Measurements from ENCODE around the gene PLPP3. TPM values are rescaled to one million over a fixed set of nuclear protein-coding genes. Genes with fewer than 3 reads are reported as not detected.

Gene PLPP3
- total RNA-seq, 4 donors from 2014 or later, result 33.6 to 113 (median 67.1) TPM

DNA sequence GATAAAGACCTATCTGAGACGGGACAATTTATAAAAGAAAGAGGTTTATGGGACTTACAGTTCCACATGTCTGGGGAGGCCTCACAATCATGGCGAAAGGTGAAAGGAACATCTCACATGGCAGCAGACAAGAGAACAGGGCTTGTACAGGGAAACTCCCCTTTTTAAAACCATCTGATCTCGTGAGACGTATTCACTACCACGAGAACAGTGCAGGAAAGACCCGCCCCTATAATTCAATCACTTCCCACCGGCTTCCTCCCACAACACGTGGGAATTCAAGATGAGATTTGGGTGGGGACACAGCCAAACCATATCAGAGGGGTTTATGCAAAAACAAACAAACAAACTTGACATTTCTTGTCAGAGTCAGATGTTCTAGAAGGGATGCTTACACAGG lies 89.7 kb downstream of the PLPP3 start:
- TF ChIP-seq POLR2A (IDR thresholded peaks at IDR 0.05) (no peak), CTCF (IDR thresholded peaks at IDR 0.05) (no peak)
- WGBS, 2 donors, result 72 to 73% methylated on average over 8 of the region's 8 CpGs
- no peak for DNase-seq (ENCODE audit: low spot score in 2 of 2)
- intact Hi-C loops (cut with DNase I; ENCODE audit: low total_unique reads), result no loop called here
- H3K4me3 ChIP-seq (ENCODE audit: low read depth, poor library complexity, severe bottlenecking), result no peak overlapping the region

DNA sequence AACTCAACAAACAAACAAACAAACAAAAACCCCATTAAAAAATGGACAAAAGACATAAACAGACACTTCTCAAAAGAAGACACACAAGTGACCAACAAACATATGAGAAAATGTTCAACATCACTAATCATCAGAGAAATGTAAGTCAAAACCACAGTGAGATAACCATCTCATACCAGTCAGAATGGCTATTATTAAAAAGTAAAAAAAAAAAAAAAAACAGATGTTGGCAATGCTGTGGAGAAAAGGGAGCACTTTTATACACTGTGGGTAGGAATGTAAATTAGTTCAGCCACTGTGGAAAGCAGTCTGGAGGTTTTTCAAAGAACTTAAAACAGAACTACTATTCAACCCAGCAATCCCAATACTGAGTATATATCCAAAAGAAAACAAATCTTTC lies 94.7 kb downstream of the PLPP3 start:
- DNase-seq (ENCODE audit: low spot score in 2 of 2), result no peak
- no peak overlapping the region for H3K4me3 ChIP-seq (ENCODE audit: low read depth, poor library complexity, severe bottlenecking)
- intact Hi-C loops (cut with DNase I; ENCODE audit: low total_unique reads), result no loop called here
- TF ChIP-seq CTCF (IDR thresholded peaks at IDR 0.05), result no peak
- no peak for TF ChIP-seq POLR2A (IDR thresholded peaks at IDR 0.05)

DNA sequence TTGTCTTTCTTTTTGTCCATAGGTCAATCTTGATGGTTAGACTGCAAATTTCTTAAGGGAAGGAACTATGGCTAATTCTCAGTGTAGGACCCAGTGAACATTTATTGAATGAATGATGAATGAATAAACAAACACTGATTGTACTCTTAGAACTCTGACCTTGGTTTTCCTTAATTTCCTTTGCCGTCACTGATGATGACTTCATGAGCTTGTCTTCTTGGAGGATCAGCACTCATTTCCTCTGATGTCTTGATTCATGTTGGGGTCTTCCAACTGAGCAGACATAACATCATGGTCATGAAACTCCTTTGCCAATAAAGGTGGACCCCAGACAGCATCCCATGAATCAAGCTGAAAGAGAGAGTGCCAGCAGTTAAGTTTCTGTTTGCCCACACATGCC lies 96.3 kb downstream of the PLPP3 start:
- 87 to 91% methylated on average over 1 of the region's 1 CpG for WGBS, 2 donors
- DNase-seq (ENCODE audit: low spot score in 2 of 2), result no peak
- intact Hi-C loops (cut with DNase I; ENCODE audit: low total_unique reads), result no loop called here
- no peak for TF ChIP-seq POLR2A (IDR thresholded peaks at IDR 0.05)
- no peak for TF ChIP-seq CTCF (IDR thresholded peaks at IDR 0.05)
- H3K4me3 ChIP-seq (ENCODE audit: low read depth, poor library complexity, severe bottlenecking), result no peak overlapping the region

DNA sequence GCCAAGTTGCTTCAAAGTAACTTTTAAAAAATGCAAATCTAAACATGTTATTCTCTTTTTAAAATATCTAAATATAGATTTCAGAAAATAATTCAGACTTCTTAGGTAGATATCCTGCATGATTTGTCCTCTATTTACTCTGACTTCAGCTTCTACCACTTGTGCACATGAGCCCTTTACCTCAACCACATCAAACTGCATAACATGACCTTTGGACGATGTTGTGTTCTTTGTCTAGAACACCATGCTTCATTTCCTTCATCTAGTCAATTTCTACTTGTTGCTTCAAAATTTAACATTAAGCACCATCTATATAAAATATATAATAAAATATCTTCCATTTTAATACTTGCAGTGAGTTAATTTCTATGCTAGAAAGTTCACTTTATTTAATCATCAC lies 96.9 kb downstream of the PLPP3 start:
- TF ChIP-seq CTCF (IDR thresholded peaks at IDR 0.05) (no peak), POLR2A (IDR thresholded peaks at IDR 0.05) (no peak)
- intact Hi-C loops (cut with DNase I; ENCODE audit: low total_unique reads), result no loop called here
- no peak for DNase-seq (ENCODE audit: low spot score in 2 of 2)
- H3K4me3 ChIP-seq (ENCODE audit: low read depth, poor library complexity, severe bottlenecking), result no peak overlapping the region
- WGBS, 2 donors, result 93% methylated on average over 1 of the region's 1 CpG

GRCh38 chr1:56481140-56481694 lies 98.1 kb downstream of the PLPP3 start:
- intact Hi-C loops (cut with DNase I; ENCODE audit: low total_unique reads), result no loop called here
- H3K4me3 ChIP-seq (ENCODE audit: low read depth, poor library complexity, severe bottlenecking), result no peak overlapping the region
- TF ChIP-seq POLR2A (IDR thresholded peaks at IDR 0.05) (no peak), CTCF (IDR thresholded peaks at IDR 0.05) (no peak)
- DNase-seq (ENCODE audit: low spot score in 2 of 2), result no peak

- intact Hi-C loops (cut with DNase I; ENCODE audit: low total_unique reads), result no loop called here
Observed at GRCh38 chr1:56478734-56479133, 100.6 kb downstream of the PLPP3 start.

More at GRCh38 chr1:56478734-56479133, 100.6 kb downstream of the PLPP3 start:
- WGBS, 2 donors, result 94% methylated on average over 7 of the region's 7 CpGs
- no peak for TF ChIP-seq POLR2A (IDR thresholded peaks at IDR 0.05)
- no peak for TF ChIP-seq CTCF (IDR thresholded peaks at IDR 0.05)
- DNase-seq (ENCODE audit: low spot score in 2 of 2), result no peak
- no peak overlapping the region for H3K4me3 ChIP-seq (ENCODE audit: low read depth, poor library complexity, severe bottlenecking)

All from lower leg skin (tissue), 4 donors.